Hepatocyte (in vitro differentiated cells): ENCODE measurements around the gene TBC1D2.

Experiments used
- CTCF ChIP-seq: fragments of 200-600 bp; sonication (generic); IDR thresholded peaks from 2 replicates; pipeline ENCODE4 v1.5.1; 2016; ENCODE audit warnings: antibody characterized with exemption, mild to moderate bottlenecking; ENCODE audit not compliant: poor library complexity
- EZH2 ChIP-seq: fragments of 200-600 bp; sonication (generic); IDR thresholded peaks from 2 replicates; pipeline ENCODE4 v1.6.1; 2016; ENCODE audit warnings: antibody characterized with exemption, mild to moderate bottlenecking, borderline replicate concordance

GRCh38 chr9:98149422-98149821 is 106.0 kb downstream of the TBC1D2 start:
- TF ChIP-seq CTCF = no peak
- no peak for TF ChIP-seq EZH2
